M059J (cell line): ENCODE data around the gene CDK9. TPM values are rescaled to one million over a fixed set of nuclear protein-coding genes. Genes with fewer than 3 reads are reported as not detected.

ENCODE experiments used
- DNase-seq: peaks from one replicate; pipeline ENCODE4 v3.0.0-alpha.2; 2012; ENCODE audit warnings: low read depth
- total RNA-seq: library from RNA; depleted of rRNA; stranded (reverse); fragments of >200 nt; shearing (Covaris generic); gene quantifications from 2 replicates; pipeline ENCODE4 v1.2.3, GENCODE V29; 2014

CDK9 gene
- total RNA-seq, 1 experiment from 2014 or later = 33.2 TPM

DNA sequence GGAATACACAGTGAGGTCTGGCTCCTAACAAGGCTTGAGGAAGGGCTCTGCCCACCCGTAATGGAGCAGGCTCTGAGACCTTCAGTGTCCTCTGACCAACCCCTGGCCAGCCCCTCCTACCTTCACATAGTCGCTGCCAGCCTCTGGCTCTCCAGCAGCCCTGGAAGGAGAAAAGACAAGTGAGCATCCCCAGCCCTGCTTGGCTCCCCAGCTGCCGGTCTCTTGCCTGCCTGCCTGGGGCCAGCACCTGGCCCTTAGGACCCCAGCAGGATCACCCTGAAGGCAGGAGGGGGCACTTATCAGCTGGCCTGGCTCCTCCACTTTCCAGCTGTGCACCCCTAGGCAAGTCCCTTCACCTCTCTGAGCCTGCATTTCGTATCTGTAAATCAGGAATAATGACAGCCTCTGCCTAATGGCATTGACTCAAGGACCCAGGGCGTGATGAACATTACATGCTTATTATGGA is 24.3 kb upstream of the CDK9 start:
- no peak for DNase-seq

- DNase-seq = no peak
Observed at GRCh38 chr9:127762111-127762676, 23.6 kb upstream of the CDK9 start.

GRCh38 chr9:127763918-127764384 is 21.9 kb upstream of the CDK9 start:
- peak; percentile 51 for DNase-seq

GRCh38 chr9:127765418-127765817 is 20.4 kb upstream of the CDK9 start:
- DNase-seq = no peak

DNA sequence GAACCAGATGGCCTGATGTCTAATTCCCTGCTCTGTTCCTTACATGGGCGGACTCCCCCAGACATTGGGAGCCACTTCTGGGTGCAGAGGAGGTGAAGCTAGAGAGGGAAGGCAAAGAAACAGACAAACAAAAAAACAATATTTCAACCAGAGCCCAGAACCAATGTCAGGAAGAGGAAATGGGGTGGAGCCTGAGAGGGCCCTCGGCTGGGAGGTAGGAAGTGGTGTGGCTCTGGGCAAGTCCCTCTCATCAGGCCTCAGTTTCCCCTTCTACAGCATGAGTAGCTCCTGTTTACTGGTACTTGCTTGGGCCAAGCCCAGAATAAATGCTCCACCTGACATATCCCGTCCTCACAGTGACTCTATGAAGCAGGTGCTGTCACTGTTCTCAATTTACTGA is 18.4 kb upstream of the CDK9 start:
- no peak for DNase-seq

- DNase-seq = no peak
Observed at GRCh38 chr9:127767909-127768331, 17.9 kb upstream of the CDK9 start.

GRCh38 chr9:127768698-127769097 is 17.1 kb upstream of the CDK9 start:
- DNase-seq = no peak

GRCh38 chr9:127769101-127769500 is 16.7 kb upstream of the CDK9 start:
- no peak for DNase-seq

- no peak for DNase-seq
Observed at GRCh38 chr9:127769929-127770582, 15.8 kb upstream of the CDK9 start.

- DNase-seq = no peak
Observed at GRCh38 chr9:127770583-127770904, 15.3 kb upstream of the CDK9 start.

- peak; percentile 96 for DNase-seq
Observed at GRCh38 chr9:127770905-127771569, 14.8 kb upstream of the CDK9 start.

DNA sequence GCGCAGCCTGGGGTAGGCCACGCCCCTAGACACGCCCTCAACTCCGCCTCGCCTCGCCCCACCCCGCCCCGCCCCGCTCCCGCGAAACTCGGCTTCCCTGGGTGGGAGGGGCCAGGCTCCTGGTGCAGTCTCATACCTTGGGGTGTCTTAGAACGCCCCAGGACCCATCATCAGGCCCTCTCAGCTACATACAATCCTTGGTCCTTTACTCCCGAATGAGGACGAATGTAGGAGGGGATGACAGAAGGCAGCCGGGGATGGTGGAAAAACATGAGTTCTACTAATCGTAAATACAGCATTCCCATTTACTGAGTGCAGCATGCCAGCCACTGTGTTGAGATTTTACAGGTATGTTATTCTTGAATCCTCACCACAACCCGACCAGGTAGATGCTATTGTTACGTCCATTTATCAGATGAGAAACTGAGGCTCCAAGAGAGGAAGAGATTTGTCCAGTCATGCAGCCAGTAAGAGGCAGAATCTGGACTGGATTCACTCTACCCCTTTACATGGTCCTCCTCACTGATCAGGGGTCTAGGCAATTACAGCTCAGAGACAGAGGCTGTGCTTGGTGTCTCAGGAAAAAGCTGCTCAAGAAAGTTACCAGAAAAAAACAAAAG is 14.2 kb upstream of the CDK9 start:
- no peak for DNase-seq

- DNase-seq = no peak
Observed at GRCh38 chr9:127772603-127773002, 13.2 kb upstream of the CDK9 start.

DNA sequence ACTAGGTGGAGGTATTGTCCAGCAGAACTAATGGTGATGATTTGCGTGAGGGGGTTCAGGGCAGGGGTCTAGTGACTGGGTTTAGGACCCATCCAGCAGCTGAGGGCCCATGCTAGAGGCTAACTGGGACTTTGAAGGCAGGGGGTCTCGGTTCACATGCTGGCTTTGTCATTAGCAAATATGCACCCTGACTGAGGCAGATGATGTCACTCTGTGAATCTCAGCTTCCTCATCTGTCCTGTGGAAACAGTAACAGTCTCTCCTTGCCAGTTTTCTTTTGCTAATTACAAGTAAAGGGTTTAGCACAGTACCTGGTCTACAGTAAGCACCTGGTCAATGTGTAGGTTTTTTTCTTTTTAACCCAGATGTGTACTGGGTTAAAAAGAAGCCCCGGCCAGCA is 12.6 kb upstream of the CDK9 start:
- no peak for DNase-seq

- no peak for DNase-seq
Observed at GRCh38 chr9:127773981-127774380, 11.9 kb upstream of the CDK9 start.

DNA sequence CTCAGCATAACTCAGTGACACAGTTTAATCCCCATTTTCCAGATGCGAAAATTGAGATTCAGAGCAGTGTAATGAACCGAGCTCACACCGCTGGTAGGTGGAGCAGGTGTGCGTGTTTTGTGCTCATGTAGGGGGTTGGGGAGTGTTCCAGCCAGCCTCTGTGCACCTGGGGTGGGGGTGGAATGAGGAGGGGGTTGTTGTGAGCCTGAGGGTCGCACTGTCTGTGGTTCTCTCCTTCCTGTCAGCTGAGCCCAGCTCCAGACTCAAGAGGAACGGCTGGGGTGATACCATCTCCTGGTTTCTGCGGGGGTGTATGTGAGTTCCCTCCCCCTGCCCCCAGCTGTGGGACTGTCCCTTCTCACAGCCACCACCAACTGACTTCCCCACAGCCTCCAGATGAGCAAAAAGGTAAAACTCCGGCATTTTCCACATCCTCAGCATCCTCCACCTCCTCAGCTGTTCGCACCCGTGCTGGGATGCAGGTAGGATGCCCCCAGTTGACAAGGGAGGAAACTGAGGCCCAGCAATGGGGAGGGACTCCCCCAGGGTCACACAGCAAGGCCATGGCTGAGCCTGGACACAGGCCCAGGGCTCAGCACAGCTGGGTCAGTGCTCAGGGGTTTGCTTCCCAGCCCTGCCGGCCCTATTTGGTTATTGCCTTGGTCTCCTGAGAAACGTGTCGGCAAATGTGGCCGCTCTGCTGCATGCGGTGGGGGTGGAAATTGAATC is 9.5 kb upstream of the CDK9 start:
- no peak for DNase-seq

- DNase-seq = no peak
Observed at GRCh38 chr9:127776924-127777289, 8.9 kb upstream of the CDK9 start.

GRCh38 chr9:127777368-127777980 is 8.4 kb upstream of the CDK9 start:
- no peak for DNase-seq

DNA sequence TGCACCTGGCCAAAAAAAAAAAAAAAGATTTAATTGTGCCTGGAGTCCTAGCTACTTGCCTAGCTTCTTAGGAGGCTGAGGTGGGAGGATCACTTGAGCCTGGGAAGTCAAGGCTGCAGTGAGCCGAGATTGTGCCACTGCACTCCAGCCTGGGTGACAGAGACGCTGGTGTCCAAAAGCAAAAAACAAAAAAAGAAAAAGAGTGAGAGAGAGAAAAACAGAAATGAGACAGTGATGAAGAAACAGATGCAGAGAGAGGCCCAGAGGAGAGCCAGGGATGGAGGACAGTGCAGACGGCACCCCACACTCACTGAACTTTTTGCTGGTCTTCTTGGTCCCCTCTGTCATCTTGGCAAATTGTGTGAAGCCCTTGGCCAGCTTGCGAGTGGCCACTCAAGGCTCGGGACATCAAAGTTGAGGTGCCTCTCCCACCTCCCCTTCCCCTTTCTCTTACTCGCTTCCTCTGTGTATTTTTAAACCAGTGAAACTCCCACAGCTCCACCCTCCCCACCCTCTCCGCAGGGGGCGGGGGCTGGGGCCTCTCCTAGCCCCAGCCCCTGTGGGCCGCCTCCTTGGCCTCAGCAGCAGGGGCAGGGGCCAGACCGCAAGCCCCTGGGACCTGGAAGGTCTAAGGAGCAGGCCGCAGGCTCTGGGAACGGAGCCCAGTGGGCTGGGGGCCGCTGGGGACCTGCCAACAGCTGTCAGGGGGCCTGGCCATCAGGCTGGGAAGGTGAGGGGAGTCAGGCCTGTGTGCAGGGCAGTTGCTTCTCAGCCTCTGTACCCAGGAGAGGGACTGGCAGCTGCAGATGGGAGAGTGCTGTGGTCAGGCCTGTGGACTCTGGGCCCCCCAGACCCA is 7.3 kb upstream of the CDK9 start, which contains the start of gene SH2D3C:
Gene SH2D3C (minus strand): TSS at position 387 of the 856 bp plus-strand sequence. CDS start 39 bp downstream, at position 348.
- DNase-seq = no peak

DNA sequence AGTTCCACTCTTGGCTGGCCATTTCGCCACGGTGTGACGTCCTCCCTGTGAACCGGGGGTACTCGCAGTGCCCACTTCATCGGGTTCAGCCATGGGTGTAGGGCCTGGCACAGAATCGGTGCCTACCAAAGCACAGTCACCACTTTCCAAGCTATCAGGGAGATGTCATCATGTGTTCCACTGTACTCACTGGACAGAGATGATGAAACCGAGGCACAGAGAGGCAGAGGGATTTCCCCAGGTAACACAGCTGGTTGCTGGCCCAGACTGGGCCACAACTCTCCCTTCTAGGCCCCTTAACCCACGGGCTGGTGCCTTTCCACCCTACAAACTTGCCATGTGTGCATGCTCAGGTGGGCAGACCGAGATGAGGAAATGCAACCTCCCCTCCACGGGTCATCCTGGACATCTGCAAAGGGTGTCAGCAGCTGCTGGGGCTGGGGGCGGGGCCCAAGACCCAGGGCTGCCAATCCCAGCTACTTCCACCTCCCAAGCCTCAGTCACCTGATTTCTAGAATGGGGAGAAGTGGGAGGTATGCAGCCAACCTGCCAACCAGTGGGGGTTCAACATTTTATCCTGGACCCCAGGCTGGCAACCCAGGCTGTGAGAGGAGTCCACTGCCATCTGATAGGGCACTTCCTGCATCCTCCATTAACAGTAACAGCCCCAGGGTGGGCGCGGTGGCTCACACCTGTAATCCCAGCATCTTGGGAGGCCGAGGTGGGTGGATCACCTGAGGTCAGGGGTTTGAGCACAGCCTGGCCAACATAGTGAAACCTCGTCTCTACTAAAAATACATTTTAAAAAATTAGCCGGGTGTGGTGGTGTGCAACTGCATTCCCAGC is 6.5 kb upstream of the CDK9 start:
- DNase-seq = no peak
